D341Med (cell line): ENCODE data around the gene CDH12.
"Not testable (repeated sequence)": the region's sequence is repeated elsewhere in the genome, so short reads cannot be mapped to it uniquely, and the experiment has no call there.

ENCODE experiments used
- DNase-seq: peaks from one replicate; pipeline ENCODE4 v3.0.0; 2012; ENCODE audit warnings: low spot score

The CDH12 gene

GRCh38 chr5:22278164-22278563 is 575.0 kb downstream of the CDH12 start:
- no peak for DNase-seq

DNA sequence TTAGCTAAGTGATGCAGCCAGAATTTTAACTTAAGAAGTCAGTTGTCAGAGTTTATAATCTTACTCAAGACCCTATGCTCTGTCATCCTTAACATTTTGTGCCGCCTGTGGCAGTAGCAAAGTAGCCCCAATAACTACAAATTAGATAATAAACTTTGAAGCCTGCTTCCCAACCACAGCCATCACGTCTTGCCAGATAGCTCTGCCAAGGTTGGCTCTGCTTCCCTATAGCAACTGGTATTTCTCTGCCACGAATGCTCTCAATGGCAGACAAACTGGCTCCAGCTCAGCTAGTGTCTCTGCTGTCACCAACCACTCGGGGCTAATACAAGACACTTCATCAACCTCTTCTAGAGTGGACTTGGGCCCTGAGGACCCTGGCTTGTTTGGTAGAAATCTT is 576.1 kb downstream of the CDH12 start:
- no peak for DNase-seq

DNA sequence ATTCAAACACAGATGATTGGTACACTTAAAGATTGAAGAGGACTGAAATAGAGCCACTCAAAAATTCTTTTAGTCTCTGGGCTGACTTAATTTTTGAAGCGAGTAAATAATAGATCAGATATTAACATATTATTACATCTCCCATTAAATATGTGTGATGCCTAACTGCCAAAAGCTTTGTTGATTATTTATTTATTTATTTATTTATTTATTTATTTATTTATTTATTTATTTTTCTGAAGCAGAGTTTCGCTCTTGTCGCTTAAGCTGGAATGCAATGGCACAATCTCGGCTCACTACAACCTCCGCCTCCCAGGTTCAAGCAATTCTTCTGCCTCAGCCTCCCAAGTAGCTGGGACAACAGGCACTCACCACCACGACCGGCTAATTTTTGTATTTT is 587.3 kb downstream of the CDH12 start:
- DNase-seq: not testable (repeated sequence)

- no peak for DNase-seq
Observed at GRCh38 chr5:22258139-22258538, 595.0 kb downstream of the CDH12 start.

DNA sequence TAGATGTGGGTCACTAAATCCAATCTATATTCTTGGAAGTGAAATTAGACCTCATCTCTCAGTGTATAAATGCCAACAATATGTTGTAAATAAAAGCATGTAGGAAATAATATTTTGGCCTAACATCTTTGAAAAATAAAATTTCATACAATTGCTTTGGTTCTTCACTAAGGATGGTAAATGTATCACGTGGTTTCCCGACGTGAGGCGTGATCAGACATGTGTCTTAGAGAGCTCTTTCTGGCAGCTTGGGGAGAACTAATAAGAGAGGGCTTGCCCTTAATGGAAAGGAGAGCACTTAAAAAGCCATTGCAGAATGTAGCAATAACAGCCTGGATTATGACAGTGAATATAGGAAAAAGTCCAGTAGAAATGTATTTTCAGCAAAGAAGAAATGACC is 602.6 kb downstream of the CDH12 start:
- DNase-seq: no peak

GRCh38 chr5:22249209-22249729 is 603.9 kb downstream of the CDH12 start:
- DNase-seq: no peak

GRCh38 chr5:22245770-22246169 is 607.4 kb downstream of the CDH12 start:
- DNase-seq: no peak

DNA sequence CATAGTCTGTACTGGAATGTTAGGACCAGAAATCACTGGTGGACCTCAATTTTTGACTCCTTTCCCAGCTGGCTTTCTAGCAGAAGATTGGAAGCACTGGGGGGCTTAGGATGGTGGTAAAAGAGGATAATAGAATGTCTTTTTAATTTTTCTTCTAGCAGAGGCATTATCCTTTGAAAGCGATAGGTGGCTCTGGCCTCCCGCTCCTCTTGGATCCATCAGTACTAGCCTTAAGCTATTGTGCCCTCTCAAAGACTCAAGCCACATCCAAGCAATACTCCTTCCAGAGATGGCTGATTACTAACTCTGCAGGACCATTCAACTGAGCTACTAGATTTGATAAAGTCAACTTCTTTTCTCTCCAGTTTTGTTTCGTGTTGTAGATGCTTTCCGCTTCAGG is 610.6 kb downstream of the CDH12 start:
- no peak for DNase-seq

DNA sequence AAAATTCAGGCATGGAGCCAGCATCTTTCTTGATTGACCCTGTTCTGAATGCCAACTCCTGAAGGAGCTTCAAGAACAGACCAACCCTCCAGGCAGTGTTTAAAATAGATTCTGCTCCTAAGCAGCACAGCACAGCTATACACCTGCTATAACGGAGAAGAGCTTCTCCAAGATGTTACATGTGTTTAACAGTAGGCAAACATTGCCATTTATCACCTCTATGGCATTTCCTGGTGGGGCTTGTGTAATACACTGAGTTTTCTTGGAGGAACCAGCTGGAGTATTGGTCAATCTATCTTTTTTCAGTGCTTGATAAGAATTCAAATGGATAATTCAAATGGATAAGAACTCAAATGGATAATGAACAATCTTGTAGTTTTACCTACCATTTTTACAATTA is 615.1 kb downstream of the CDH12 start:
- no peak for DNase-seq

DNA sequence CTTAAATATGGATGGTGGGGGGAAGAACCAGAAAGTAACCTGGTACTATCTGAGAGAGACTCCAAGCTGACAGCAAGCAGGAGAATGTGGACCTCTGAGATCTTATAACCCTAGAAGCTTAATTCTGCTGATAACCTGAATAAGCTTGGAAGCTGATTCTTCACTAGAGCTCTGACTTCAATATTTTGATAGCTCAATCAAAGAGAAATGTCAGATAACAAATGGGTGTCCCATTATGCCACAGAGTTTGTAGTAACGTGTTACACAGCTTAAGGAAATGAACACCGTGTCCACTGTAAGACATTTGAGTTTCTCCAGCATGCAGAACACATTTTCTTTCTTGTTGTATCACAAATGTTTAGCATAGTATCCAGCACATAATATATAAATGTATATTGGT is 626.7 kb downstream of the CDH12 start:
- no peak for DNase-seq

DNA sequence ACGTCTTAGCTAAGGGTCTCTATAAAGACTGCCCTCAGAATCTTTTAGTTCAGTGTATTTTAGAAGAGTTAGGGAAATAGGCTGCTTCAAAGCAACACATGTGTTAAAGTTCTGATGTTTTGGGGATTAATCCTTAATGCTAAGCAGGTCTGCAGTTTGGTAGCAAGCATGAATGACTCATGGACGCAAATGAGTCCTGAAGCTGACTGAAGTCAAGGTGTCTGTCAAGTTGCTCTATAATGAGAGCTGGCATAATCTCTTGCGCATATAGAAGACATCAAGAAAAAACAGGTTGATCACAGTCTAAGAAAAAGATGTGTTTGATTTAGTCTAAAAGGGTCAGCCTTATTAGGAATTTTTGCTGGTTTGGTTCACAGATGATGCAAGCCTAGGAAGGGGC is 630.1 kb downstream of the CDH12 start:
- DNase-seq: no peak

GRCh38 chr5:22213703-22214495 is 639.2 kb downstream of the CDH12 start:
- DNase-seq: not testable (repeated sequence)

DNA sequence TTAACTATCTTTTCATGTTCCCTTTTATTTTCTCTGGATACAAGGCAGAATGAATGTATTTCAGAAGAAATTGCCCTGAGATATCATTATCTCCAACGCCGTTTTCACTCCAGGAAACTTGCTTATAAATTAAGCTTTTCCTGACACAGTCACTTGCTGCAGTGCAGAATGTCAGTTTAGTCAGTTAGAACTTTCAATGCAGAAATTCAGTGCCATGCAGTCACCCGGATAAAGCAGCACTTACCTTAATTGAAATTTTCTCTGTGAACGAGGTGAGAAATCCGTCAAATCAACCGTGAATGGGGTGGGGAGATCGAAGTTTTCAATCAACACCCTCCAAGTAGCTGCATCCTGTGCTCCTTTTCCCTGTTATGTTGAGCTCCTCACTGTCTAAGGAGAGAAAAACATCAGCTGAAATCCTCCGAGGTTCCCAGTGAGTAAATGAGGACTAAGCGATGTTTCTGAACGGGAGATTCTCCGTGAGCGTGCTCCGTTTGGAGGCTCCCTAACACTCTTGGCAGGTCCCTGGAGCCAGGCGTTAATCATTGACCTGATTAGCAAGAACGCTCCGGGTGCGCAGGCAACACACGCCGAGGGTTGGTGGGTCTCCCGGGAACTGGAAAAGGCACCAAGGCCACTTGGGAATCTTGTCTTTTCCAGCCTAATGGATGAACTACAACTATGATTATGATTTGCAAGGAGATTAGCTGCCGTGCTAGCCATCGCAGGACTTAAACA is 640.7 kb downstream of the CDH12 start:
- DNase-seq: not testable (repeated sequence)

- not testable (repeated sequence) for DNase-seq
Observed at GRCh38 chr5:22208463-22208862, 644.7 kb downstream of the CDH12 start.

DNA sequence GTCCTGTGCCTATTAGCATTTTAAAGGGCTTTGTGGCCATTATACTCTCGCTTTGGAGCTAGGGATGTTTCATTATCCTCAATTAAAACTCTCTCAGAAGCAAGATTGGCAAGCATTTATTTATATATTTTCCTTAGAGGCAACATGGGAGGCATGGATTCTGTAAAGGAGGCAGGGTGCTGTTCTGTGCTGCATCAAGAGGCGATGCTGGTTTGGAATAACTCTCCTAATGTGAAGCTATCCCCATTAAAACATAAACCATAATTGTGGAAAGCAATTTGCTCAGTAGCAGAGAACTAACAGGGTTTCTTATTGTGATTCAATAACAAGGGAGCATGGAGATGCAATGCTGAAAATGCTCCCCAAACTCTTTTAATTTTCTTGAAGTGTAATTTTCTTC is 664.5 kb downstream of the CDH12 start:
- DNase-seq: not testable (repeated sequence)

GRCh38 chr5:22187632-22188228 is 665.4 kb downstream of the CDH12 start:
- DNase-seq: not testable (repeated sequence)

- DNase-seq: not testable (repeated sequence)
Observed at GRCh38 chr5:22169226-22169625, 683.9 kb downstream of the CDH12 start.

GRCh38 chr5:22168704-22169103 is 684.4 kb downstream of the CDH12 start:
- not testable (repeated sequence) for DNase-seq

DNA sequence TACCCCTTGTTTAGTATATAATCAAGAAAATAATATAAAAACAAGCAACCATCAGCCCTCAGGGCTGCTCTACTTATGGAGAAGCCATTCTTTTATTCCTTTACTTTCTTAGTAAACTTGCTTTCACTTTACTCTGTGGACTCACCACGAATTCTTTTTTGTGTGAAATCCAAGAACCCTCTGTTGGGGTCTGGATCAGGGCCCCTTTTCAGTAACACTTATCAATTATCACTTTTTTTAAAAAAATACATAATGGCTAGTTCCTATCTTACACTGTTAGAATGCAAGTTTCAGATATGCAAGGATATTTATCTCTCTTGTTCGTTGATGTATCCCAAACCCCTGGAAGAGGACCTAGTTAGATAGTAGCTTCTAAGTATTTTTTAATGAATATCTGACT is 687.2 kb downstream of the CDH12 start:
- DNase-seq: not testable (repeated sequence)

DNA sequence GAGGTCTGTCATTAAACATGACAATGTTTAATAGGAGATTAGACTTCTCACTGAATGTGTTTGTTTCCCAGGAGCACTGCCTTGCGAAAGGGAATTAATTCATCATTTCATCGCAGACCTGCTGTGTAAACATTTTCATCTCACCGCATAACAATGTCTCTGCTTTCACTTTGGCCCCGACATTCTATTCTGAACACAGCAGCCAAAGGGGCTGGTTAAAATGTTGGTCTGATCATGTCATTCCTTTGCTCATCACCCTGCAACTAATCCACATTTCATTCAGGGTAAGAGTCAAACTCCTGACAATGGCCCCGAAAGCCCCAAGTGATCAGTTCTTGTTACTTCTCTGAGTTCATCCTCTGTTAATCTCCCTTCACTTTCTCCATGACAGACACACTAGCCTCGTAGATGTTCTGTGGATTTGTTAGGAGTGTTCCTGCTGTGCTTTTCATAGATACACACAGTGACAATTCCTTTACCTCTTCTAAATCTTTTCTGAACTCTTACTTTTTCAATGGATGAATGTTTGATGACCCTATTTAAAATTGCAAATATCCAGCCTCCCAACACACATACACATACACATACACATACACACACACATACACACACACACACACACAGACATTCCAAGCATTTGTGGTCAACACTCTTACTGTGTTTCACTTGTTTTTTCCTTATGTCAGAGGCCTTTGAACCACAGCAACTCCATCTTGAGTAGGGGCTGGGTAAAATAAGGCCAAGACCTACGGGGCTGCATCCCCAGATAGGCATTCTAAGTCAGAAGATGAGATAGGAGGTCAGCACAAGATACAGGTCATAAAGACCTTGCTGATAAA is 688.0 kb downstream of the CDH12 start:
- not testable (repeated sequence) for DNase-seq

- DNase-seq: not testable (repeated sequence)
Observed at GRCh38 chr5:22156953-22157352, 696.2 kb downstream of the CDH12 start.

DNA sequence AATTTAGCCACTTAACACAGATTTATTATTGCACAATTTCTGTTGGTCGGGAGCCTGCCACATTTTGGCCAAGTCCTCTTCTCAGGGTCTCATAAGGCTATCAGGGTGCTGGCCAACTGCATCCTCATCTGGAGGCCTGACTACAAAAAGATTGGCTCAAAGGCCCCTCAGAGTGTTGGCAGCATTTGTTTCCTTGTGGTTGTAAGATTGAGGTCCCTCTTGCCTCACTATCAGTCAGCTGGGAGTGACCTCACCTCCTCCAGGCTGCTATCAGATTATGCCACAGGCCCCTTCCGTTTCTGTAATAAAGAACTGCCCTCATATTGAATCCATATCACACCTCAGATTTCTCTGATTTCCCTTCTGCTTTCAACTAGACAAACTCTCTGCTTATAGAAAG is 698.4 kb downstream of the CDH12 start:
- not testable (repeated sequence) for DNase-seq
